Heart left ventricle (tissue), 16 donors: ENCODE measurements around the gene MB. TPM values are rescaled to one million over a fixed set of nuclear protein-coding genes. Genes with fewer than 3 reads are reported as not detected.

Experiments used
- ATAC-seq, 4 donors: fragments of 200-7000 bp; cut with Tn5 transposase; one replicate each; pipeline ENCODE4 v1.9.1; 2020 to 2022; ENCODE audit warnings: moderate library complexity in 4 of 4, mild to moderate bottlenecking in 3 of 4, moderate number of reproducible peaks in 1 of 4
- DNase-seq, 5 donors: peaks; one replicate each; pipeline ENCODE4 v3.0.0-alpha.2; 2020
- H3K27ac ChIP-seq, 12 donors: fragments of 200-600 bp; sonication (generic) in 4 of 12; one replicate each; pipeline versions ENCODE4 v1.5.0 to v1.8.0; 2016 to 2022; ENCODE audit warnings: mild to moderate bottlenecking in 2 of 12
- H3K27me3 ChIP-seq, 9 donors: fragments of 200-600 bp; sonication (generic) in 2 of 9; one replicate each; pipeline versions ENCODE4 v1.5.1 to v1.8.0; 2016 to 2022; ENCODE audit warnings: mild to moderate bottlenecking in 3 of 9
- H3K36me3 ChIP-seq, 9 donors: fragments of 200-600 bp; sonication (generic) in 2 of 9; one replicate each; pipeline versions ENCODE4 v1.5.0 to v1.8.0; 2018 to 2022; ENCODE audit warnings: mild to moderate bottlenecking in 2 of 9
- H3K4me1 ChIP-seq, 12 donors: fragments of 200-600 bp; sonication (generic) in 4 of 12; one replicate each; pipeline versions ENCODE4 v1.5.0 to v1.8.0; 2016 to 2022; ENCODE audit warnings: mild to moderate bottlenecking in 3 of 12
- H3K4me3 ChIP-seq, 12 donors: fragments of 200-600 bp; sonication (generic) in 4 of 12; one replicate each; pipeline versions ENCODE4 v1.5.0 to v1.8.0; 2017 to 2022; ENCODE audit warnings: mild to moderate bottlenecking in 9 of 12, moderate library complexity in 4 of 12
- H3K9me3 ChIP-seq, 12 donors: fragments of 200-600 bp; sonication (generic) in 4 of 12; one replicate each; pipeline versions ENCODE4 v1.5.0 to v1.8.0; 2016 to 2022; ENCODE audit warnings: mild to moderate bottlenecking in 1 of 12
- CTCF ChIP-seq, 12 donors: fragments of 200-600 bp; sonication (generic) in 4 of 12; IDR thresholded peaks; one replicate each; pipeline versions ENCODE4 v1.5.0 to v1.8.0; 2018 to 2022; ENCODE audit warnings: antibody characterized with exemption in 12 of 12, mild to moderate bottlenecking in 5 of 12
- POLR2A ChIP-seq, 2 donors: fragments of 450-650 bp; IDR thresholded peaks; one replicate each; pipeline ENCODE4 v1.6.1; 2017; ENCODE audit warnings: antibody characterized with exemption in 2 of 2, mild to moderate bottlenecking in 2 of 2, moderate library complexity in 2 of 2
- WGBS, 4 donors: extraction: QIAGEN DNeasy Blood & Tissue Kit in 2 of 4; methylation state at CpG; one replicate each; pipeline versions ENCODE4 v1.1.5 to v1.1.7; 2013 to 2018; 5-methylcytosine and 5-hydroxymethylcytosine counted together
- intact Hi-C, 10 donors: fragments of 100-400 bp; cut with DNase I; formaldehyde crosslinking; loops; one replicate each; pipeline versions ENCODE4 v1.11.1 to v1.14.2; 2022
- polyA plus RNA-seq, 2 donors: library from polyadenylated mRNA; stranded (reverse); fragments of 200-250 nt; gene quantifications; one replicate each; pipeline ENCODE4 v1.2.3, GENCODE V29; 2013
- total RNA-seq, 9 donors: library from RNA; depleted of rRNA in 2 of 9; stranded (reverse); fragments of >200 nt in 2 of 9; fragmentation: NEBNext Ultra II Directional in 3 of 9; extraction: Animal tissue kit (Norgen Biotek cat#: 25700) in 3 of 9; gene quantifications; one replicate each; pipeline versions ENCODE4 v1.1.0 to v1.2.4, GENCODE V29; 2016 to 2023
- donor health status: ischemic (EF 13 %, LVEDD 7.1; RV severe dilation, severe dysfunction).
- donor health status: healthy with polysubstance abuse.
- donor health status: DM: no; HTN: yes; CAD: no.
- donor health status: DM: no; HTN: no; CAD: no.
- donor health status: ischemic (EF 25% LVEDD 6.9; RV normal size, moderate dysfunction).
- donor health status: ischemic (EF 25% LVEDD 5.7; RV mildly dilated, moderate dysfunction).
- donor health status: healthy.
- donor health status: DM: yes; HTN: yes; CAD: no.
- donor health status: ischemic (EF 35%, LVEDD 5.7; RV mildly dilated, moderate dysfunction).
- donor health status: nonischemic (EF 11% LVEDD 7.7; RV severe dilation, severe dysfunction).
- donor health status: DM: yes; HTN: yes; CAD: no.
- donor health status: PGD.
- donor health status: ischemic (EF 29% LVEDD 5.4; RV normal size, mild dysfunction).
- donor health status: nonischemic (EF 23%, LVEDD 6.1; RV moderate dilation, normal function).

Gene MB
- total and polyA plus RNA-seq, 11 donors = 6,181 to 16,840 (median 13,341) TPM

GRCh38 chr22:35638410-35638809 is 21.3 kb upstream of the MB start:
- no peaks in the 10 kb centered on the region for H3K27me3 ChIP-seq
- DNase-seq (peak; percentile 89 to 94 (median 92)), ATAC-seq (peak; percentile 96 to 98 (median 96))
- 5 to 18% (median 8%) methylated on average over 13 of the region's 13 CpGs for WGBS, 4 donors
- peaks cover 9 to 45% (median 30%) of the 10 kb centered on the region in 12 donors for H3K4me1 ChIP-seq
- intact Hi-C loops = loop anchor here in 4 of 10 donors (5.0 to 10.0 kb wide), 5 partner anchors 34 to 196 kb away; no protein-coding TSS in a partner anchor
- no peak for TF ChIP-seq CTCF (IDR thresholded peaks at IDR 0.05)
- peak in 1 of 2 donors; percentile 39 for TF ChIP-seq POLR2A (IDR thresholded peaks at IDR 0.05)
- no peaks in the 10 kb centered on the region for H3K36me3 ChIP-seq
- H3K27ac ChIP-seq = peak overlapping the region; percentile 74 to 93 (median 84)
- no peaks in the 10 kb centered on the region for H3K9me3 ChIP-seq
- H3K4me3 ChIP-seq = peak overlapping the region in 3 of 12 donors; percentile 3 to 14 (median 11)

- peak; percentile 12 to 45 (median 38) for ATAC-seq
- intact Hi-C loops = loop anchor here in 4 of 10 donors (5.0 to 10.0 kb wide), 5 partner anchors 34 to 197 kb away; no protein-coding TSS in a partner anchor
- Histone ChIP-seq H3K27ac (peak overlapping the region; percentile 74 to 93 (median 84)), H3K4me3 (peak overlapping the region in 3 of 12 donors; percentile 3 to 14 (median 11)), H3K9me3 (no peaks in the 10 kb centered on the region), H3K27me3 (no peaks in the 10 kb centered on the region), H3K4me1 (peaks cover 9 to 45% (median 30%) of the 10 kb centered on the region in 12 donors), H3K36me3 (no peaks in the 10 kb centered on the region)
- 31 to 47% (median 39%) methylated on average over 5 of the region's 5 CpGs for WGBS, 4 donors
- no peak for DNase-seq
- TF ChIP-seq CTCF (IDR thresholded peaks at IDR 0.05) (no peak), POLR2A (IDR thresholded peaks at IDR 0.05) (no peak)
Measured at GRCh38 chr22:35638001-35638400, 20.9 kb upstream of the MB start.

- Histone ChIP-seq H3K27ac (peak overlapping the region in 10 of 12 donors; percentile 76 to 93 (median 84)), H3K36me3 (no peaks in the 10 kb centered on the region), H3K4me1 (peaks cover 9 to 45% (median 29%) of the 10 kb centered on the region in 12 donors), H3K27me3 (no peaks in the 10 kb centered on the region), H3K9me3 (no peaks in the 10 kb centered on the region), H3K4me3 (no peak overlapping the region)
- intact Hi-C loops = loop anchor here in 4 of 10 donors (5.0 to 10.0 kb wide), 5 partner anchors 35 to 198 kb away; no protein-coding TSS in a partner anchor
- 84 to 93% (median 86%) methylated on average over 5 of the region's 5 CpGs for WGBS, 4 donors
- TF ChIP-seq CTCF (IDR thresholded peaks at IDR 0.05) (no peak), POLR2A (IDR thresholded peaks at IDR 0.05) (no peak)
- DNase-seq = no peak
- ATAC-seq = no peak
Measured at GRCh38 chr22:35637254-35637653, 20.1 kb upstream of the MB start.

- intact Hi-C loops = loop anchor here in 5 of 10 donors (5.0 to 10.0 kb wide), 7 partner anchors 37 to 487 kb away; no protein-coding TSS in a partner anchor
- ATAC-seq = no peak
- peaks cover 7 to 32% (median 24%) of the 10 kb centered on the region in 12 donors for H3K4me1 ChIP-seq
- 76 to 95% (median 84%) methylated on average over 3 of the region's 3 CpGs for WGBS, 4 donors
- H3K9me3 ChIP-seq = no peaks in the 10 kb centered on the region
- H3K36me3 ChIP-seq = no peaks in the 10 kb centered on the region
- H3K27me3 ChIP-seq = no peaks in the 10 kb centered on the region
- no peak for TF ChIP-seq POLR2A (IDR thresholded peaks at IDR 0.05)
- TF ChIP-seq CTCF (IDR thresholded peaks at IDR 0.05) = no peak
- H3K27ac ChIP-seq = no peak overlapping the region
- H3K4me3 ChIP-seq = no peak overlapping the region
- DNase-seq = no peak
Measured at GRCh38 chr22:35634943-35635540, 17.9 kb upstream of the MB start.
